ENCODE results near the gene PRSS57. TPM values are rescaled to one million over a fixed set of nuclear protein-coding genes. Genes with fewer than 3 reads are reported as not detected.

PRSS57 gene
- total and polyA plus RNA-seq, 2 of the 8 experiments (the other 6 are each of a cell fraction or from before 2014, with no cell fraction given) = not detected

DNA sequence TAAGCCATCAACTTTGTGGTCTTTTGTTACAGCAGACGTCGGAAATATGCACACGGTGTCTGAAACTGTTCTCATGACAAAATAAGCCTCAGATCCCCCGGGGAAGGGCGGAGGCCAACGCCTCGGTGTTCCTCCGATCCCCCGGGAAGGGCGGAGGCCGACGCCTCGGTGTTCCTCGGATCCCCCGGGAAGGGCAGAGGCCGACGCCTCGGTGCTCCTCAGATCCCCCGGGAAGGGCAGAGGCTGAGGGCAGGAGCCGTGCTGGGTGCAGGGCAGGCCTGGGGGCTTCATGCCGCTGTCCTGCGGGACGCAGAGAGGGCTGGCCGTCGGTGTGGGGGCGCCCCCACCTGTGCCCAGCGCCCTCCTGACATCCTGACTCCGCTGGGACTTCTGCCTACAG, 50.9 kb downstream of the PRSS57 start:
- ChIA-PET POLR2A (ENCODE audit: partially characterized antibody) (no interaction called here), CTCF (ENCODE audit: partially characterized antibody) (interaction anchor here (0.6 kb wide), 1 partner anchor 18 kb away, joined by 4 read pairs; no protein-coding TSS in a partner anchor)
- H2BK20ac ChIP-seq (ENCODE audit: low read length) = no peak overlapping the region
- no peaks in the 10 kb centered on the region for H3K79me2 ChIP-seq (ENCODE audit: control insufficient read depth in 1 of 2, insufficient read depth in 2 of 2, low read length in 2 of 2)
- H3K4me1 ChIP-seq (replicated peaks in 1 of 4; ENCODE audit: control insufficient read depth in 3 of 4, insufficient read depth in 4 of 4, low read length in 3 of 4) = no peaks in the 10 kb centered on the region; a peak in 1 of 7 replicates
- no peak overlapping the region for H2BK120ac ChIP-seq (replicated peaks; ENCODE audit: low read depth, low read length)
- no peak overlapping the region for H3K4me3 ChIP-seq (ENCODE audit: extremely low read depth in 1 of 4, insufficient read depth in 2 of 4, low read depth in 3 of 4, low read length in 4 of 4)
- no peak overlapping the region for H3K14ac ChIP-seq (ENCODE audit: insufficient read length)
- peaks cover 0 to 42% (median 16%) of the 10 kb centered on the region in 4 experiments; a peak in 6 of 8 replicates for H3K36me3 ChIP-seq (ENCODE audit: control insufficient read depth in 2 of 4, insufficient read depth in 4 of 4, low read length in 3 of 4)
- no peak overlapping the region for H4K8ac ChIP-seq (ENCODE audit: extremely low read depth, insufficient read depth, low read length)
- WGBS, 2 experiments (ENCODE audit: extremely low coverage in 1 of 2, insufficient coverage in 1 of 2, insufficient read length in 1 of 2, insufficient replicate concordance in 2 of 2, low coverage in 1 of 2, low lambda C conversion rate in 2 of 2, missing lambda C conversion rate in 1 of 2) = 91% methylated on average over 19 of the region's 28 CpGs; no CpG with 5 or more reads in 1 of the 2 experiments
- no peaks in the 10 kb centered on the region for H3K9me3 ChIP-seq (ENCODE audit: insufficient read depth in 2 of 2, low read depth in 1 of 2, low read length in 1 of 2)
- H3K27me3 ChIP-seq (replicated peaks in 1 of 4; ENCODE audit: control insufficient read depth in 3 of 4, extremely low read depth in 1 of 4, insufficient read depth in 3 of 4, low read length in 3 of 4) = peaks cover 0 to under 1% (median 0%) of the 10 kb centered on the region in 4 experiments; a peak in 3 of 7 replicates
- no peak overlapping the region for H2BK12ac ChIP-seq (ENCODE audit: low read depth, low read length)
- no peak overlapping the region for H2AFZ ChIP-seq (ENCODE audit: low read length)
- peaks cover 5 to 11% of the 10 kb centered on the region in 2 experiments for H4K20me1 ChIP-seq (replicated peaks in 1 of 2; ENCODE audit: control insufficient read depth in 1 of 2, insufficient read depth in 2 of 2, low read length in 2 of 2)
- no peak overlapping the region for H4K5ac ChIP-seq (ENCODE audit: insufficient read length, low read depth, low read length)
- H3K4ac ChIP-seq (replicated peaks; ENCODE audit: insufficient read length, low read depth, low read length) = no peak overlapping the region
- no peak overlapping the region for H3K18ac ChIP-seq (ENCODE audit: extremely low read depth, low read length)
- H3K56ac ChIP-seq (replicated peaks; ENCODE audit: insufficient read length, low read depth, low read length) = no peak overlapping the region
- no peak overlapping the region for H3K9ac ChIP-seq (replicated peaks in 1 of 4; ENCODE audit: extremely low read depth in 1 of 4, low read depth in 3 of 4, low read length in 3 of 4)
- H3K23me2 ChIP-seq (ENCODE audit: low read depth, low read length) = peaks cover 2% of the 10 kb centered on the region; the same call in 1 of the 2 replicates
- DNase-seq (ENCODE audit: low read depth in 1 of 2, low spot score in 2 of 2) (no peak), FAIRE-seq (no peak)
- H3K27ac ChIP-seq (ENCODE audit: low read depth, low read length) = no peak overlapping the region
- no peak overlapping the region for H2BK5ac ChIP-seq (ENCODE audit: low read depth, low read length)
- no peaks in the 10 kb centered on the region; the same call in 1 of the 2 replicates for H3K79me1 ChIP-seq (ENCODE audit: low read depth, low read length)
- H3K4me2 ChIP-seq (ENCODE audit: insufficient read depth in 1 of 2, low read depth in 2 of 2, low read length in 2 of 2) = no peak overlapping the region
- no peak overlapping the region for H2BK15ac ChIP-seq (ENCODE audit: low read length)
- H2AK5ac ChIP-seq (ENCODE audit: low read depth, low read length) = no peak overlapping the region
- H4K91ac ChIP-seq (replicated peaks; ENCODE audit: insufficient read length, low read length) = no peak overlapping the region
- H3K23ac ChIP-seq (ENCODE audit: insufficient read length) = no peak overlapping the region
- TF ChIP-seq RBBP5 (IDR thresholded peaks at IDR 0.05; ENCODE audit: borderline replicate concordance, low read depth, low read length) = no peak
- TF ChIP-seq RNF2 (IDR thresholded peaks at IDR 0.05; ENCODE audit: borderline replicate concordance, low read depth, low read length, missing control alignments, poor library complexity, severe bottlenecking) = no peak
- TF ChIP-seq, protein P1, sequence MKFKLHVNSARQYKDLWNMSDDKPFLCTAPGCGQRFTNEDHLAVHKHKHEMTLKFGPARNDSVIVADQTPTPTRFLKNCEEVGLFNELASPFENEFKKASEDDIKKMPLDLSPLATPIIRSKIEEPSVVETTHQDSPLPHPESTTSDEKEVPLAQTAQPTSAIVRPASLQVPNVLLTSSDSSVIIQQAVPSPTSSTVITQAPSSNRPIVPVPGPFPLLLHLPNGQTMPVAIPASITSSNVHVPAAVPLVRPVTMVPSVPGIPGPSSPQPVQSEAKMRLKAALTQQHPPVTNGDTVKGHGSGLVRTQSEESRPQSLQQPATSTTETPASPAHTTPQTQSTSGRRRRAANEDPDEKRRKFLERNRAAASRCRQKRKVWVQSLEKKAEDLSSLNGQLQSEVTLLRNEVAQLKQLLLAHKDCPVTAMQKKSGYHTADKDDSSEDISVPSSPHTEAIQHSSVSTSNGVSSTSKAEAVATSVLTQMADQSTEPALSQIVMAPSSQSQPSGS (IDR thresholded peaks at IDR 0.05; ENCODE audit: low read length) = no peak
- TF ChIP-seq SIRT6 (IDR thresholded peaks at IDR 0.05; ENCODE audit: low read length) = no peak

Data from H1 (cell line).